B cell (primary cell): ENCODE results near the gene FOXO3. TPM values are rescaled to one million over a fixed set of nuclear protein-coding genes. Genes with fewer than 3 reads are reported as not detected.

Experiments used
- ATAC-seq: fragments of 200-7000 bp; cut with Tn5 transposase; one replicate; pipeline ENCODE4 v1.10.0; 2021; ENCODE audit warnings: low read depth, mild to moderate bottlenecking, moderate number of reproducible peaks, moderate library complexity
- CTCF ChIA-PET: fragments of 350-600 bp; sonication (Branson Sonifier 250); formaldehyde crosslinking; loops from one replicate; lab custom pipeline; 2021; ENCODE audit warnings: antibody characterized with exemption, inconsistent platforms; lab: Charles Lee
- POLR2A ChIA-PET: fragments of 350-600 bp; sonication (Branson Sonifier 250); formaldehyde crosslinking; loops from one replicate; lab custom pipeline; 2021; ENCODE audit warnings: antibody characterized with exemption; lab: Charles Lee
- DNase-seq: peaks from one replicate; pipeline ENCODE4 v3.0.0; 2013
- H2AFZ ChIP-seq: 2 replicates; pipeline ENCODE4 v1.6.1; 2012; ENCODE audit warnings: mild to moderate bottlenecking, low read depth, low read length; ENCODE audit not compliant: insufficient read depth, poor library complexity, severe bottlenecking
- H3K27ac ChIP-seq, 2 donors: 1 replicate in 1 of 2; 2 replicates in 1 of 2; pipeline ENCODE4 v1.5.1; 2012 to 2013; ENCODE audit warnings: low read length in 2 of 2, mild to moderate bottlenecking in 2 of 2, moderate library complexity in 1 of 2
- H3K27me3 ChIP-seq, 4 experiments: fragments of 200-600 bp in 1 of 4; sonication (generic) in 1 of 4; replicated peaks in 1 of 4; 1 replicate in 2 of 4; 2 replicates in 2 of 4; pipeline versions ENCODE4 v1.6.1 to v1.7.0; 2013 to 2016; ENCODE audit warnings: low read length in 3 of 4, mild to moderate bottlenecking in 2 of 4, mixed read lengths in 1 of 4, moderate library complexity in 1 of 4; ENCODE audit not compliant: insufficient read depth in 4 of 4, control insufficient read depth in 3 of 4; ENCODE audit errors: control extremely low read depth in 1 of 4
- H3K36me3 ChIP-seq, 2 experiments: replicated peaks in 1 of 2; 1 replicate in 1 of 2; 2 replicates in 1 of 2; pipeline versions ENCODE4 v1.6.1 to v1.7.1; 2013; ENCODE audit warnings: low read length in 1 of 2; ENCODE audit not compliant: insufficient read depth in 2 of 2, control insufficient read depth in 1 of 2; ENCODE audit errors: control extremely low read depth in 1 of 2, extremely low read depth in 1 of 2
- H3K4me1 ChIP-seq, 2 donors: fragments of 200-600 bp in 1 of 2; sonication (generic) in 1 of 2; 1 replicate in 1 of 2; 2 replicates in 1 of 2; pipeline versions ENCODE4 v1.5.1 to v1.6.1; 2013 to 2017; ENCODE audit warnings: low read length in 2 of 2; ENCODE audit not compliant: control insufficient read depth in 2 of 2, insufficient read depth in 2 of 2
- H3K4me2 ChIP-seq: replicated peaks from 2 replicates; pipeline ENCODE3; 2012; ENCODE audit warnings: mild to moderate bottlenecking, low read depth, low read length; ENCODE audit not compliant: poor library complexity, severe bottlenecking
- H3K4me3 ChIP-seq, 5 experiments: fragments of 200-600 bp in 1 of 5; sonication (generic) in 1 of 5; 1 replicate in 3 of 5; 2 replicates in 2 of 5; pipeline versions ENCODE4 v1.5.1 to v1.7.0; 2011 to 2016; ENCODE audit warnings: low read length in 4 of 5, mild to moderate bottlenecking in 4 of 5, low read depth in 2 of 5, control low read depth in 1 of 5, moderate library complexity in 1 of 5; ENCODE audit not compliant: insufficient read depth in 1 of 5; ENCODE audit errors: control extremely low read depth in 1 of 5, extremely low read depth in 1 of 5
- H3K79me2 ChIP-seq: fragments of 200-600 bp; sonication (generic); one replicate; pipeline ENCODE4 v1.6.0; 2016; ENCODE audit warnings: low read length; ENCODE audit not compliant: control insufficient read depth, insufficient read depth
- H3K9ac ChIP-seq: fragments of 200-600 bp; sonication (generic); 2 replicates; pipeline ENCODE4 v1.6.1; 2017; ENCODE audit warnings: mild to moderate bottlenecking, low read length, moderate library complexity
- H3K9me3 ChIP-seq, 3 donors: one replicate each; pipeline versions ENCODE4 v1.6.1 to v1.7.1; 2013; ENCODE audit warnings: low read length in 2 of 3; ENCODE audit not compliant: control insufficient read depth in 2 of 3, insufficient read depth in 1 of 3; ENCODE audit errors: control extremely low read depth in 1 of 3
- H4K20me1 ChIP-seq: 2 replicates; pipeline ENCODE4 v1.6.0; 2012; ENCODE audit warnings: mild to moderate bottlenecking, low read length; ENCODE audit not compliant: insufficient read depth, control insufficient read depth, poor library complexity, severe bottlenecking
- H3K27ac Mint-ChIP-seq: one replicate; pipeline ENCODE4 v1.8.0; 2021; ENCODE audit warnings: mixed read lengths
- H3K27me3 Mint-ChIP-seq: one replicate; pipeline ENCODE4 v1.8.0; 2021; ENCODE audit warnings: mixed read lengths
- H3K4me1 Mint-ChIP-seq: one replicate; pipeline ENCODE4 v1.8.0; 2021; ENCODE audit warnings: mixed read lengths
- H3K4me3 Mint-ChIP-seq: one replicate; pipeline ENCODE4 v1.8.0; 2021; ENCODE audit warnings: mixed read lengths
- H3K9me3 Mint-ChIP-seq: one replicate; pipeline ENCODE4 v1.8.0; 2022; ENCODE audit warnings: mixed read lengths; ENCODE audit not compliant: insufficient read depth
- EZH2 ChIP-seq: IDR thresholded peaks from 2 replicates; pipeline ENCODE4 v1.6.1; 2012; ENCODE audit warnings: borderline replicate concordance, low read depth, mild to moderate bottlenecking, moderate library complexity, low read length; ENCODE audit not compliant: insufficient read depth, poor library complexity, severe bottlenecking
- WGBS: methylation state at CpG from one replicate; pipeline ENCODE4 v1.1.5; 2013; ENCODE audit warnings: missing lambda C conversion rate; ENCODE audit not compliant: insufficient coverage; 5-methylcytosine and 5-hydroxymethylcytosine counted together
- intact Hi-C: fragments of 100-400 bp; cut with micrococcal nuclease; formaldehyde crosslinking; loops from one replicate; pipeline ENCODE4 v1.10.0; 2022
- polyA plus RNA-seq: library from polyadenylated mRNA; depleted of rRNA; stranded (reverse); fragments of >200 nt; gene quantifications from 2 replicates; pipeline ENCODE4 v1.2.3, GENCODE V29; 2012
- total RNA-seq, 2 donors: library from RNA; stranded (reverse); fragments of 120-200 nt in 1 of 2; gene quantifications; 1 replicate in 1 of 2; 2 replicates in 1 of 2; pipeline versions ENCODE4 v1.2.3 to v1.2.4, GENCODE V29; 2013 to 2022
- TF ChIP-seq, protein P1 (sequence below): fragments of 200-600 bp; IDR thresholded peaks from one replicate; pipeline ENCODE4 v1.8.0; 2022; ENCODE audit warnings: antibody characterized with exemption, mild to moderate bottlenecking

FOXO3 gene
- total and polyA plus RNA-seq, 2 donors (not counting 1 experiment from before 2014, with no cell fraction given) = 6.0 to 16.9 TPM

DNA sequence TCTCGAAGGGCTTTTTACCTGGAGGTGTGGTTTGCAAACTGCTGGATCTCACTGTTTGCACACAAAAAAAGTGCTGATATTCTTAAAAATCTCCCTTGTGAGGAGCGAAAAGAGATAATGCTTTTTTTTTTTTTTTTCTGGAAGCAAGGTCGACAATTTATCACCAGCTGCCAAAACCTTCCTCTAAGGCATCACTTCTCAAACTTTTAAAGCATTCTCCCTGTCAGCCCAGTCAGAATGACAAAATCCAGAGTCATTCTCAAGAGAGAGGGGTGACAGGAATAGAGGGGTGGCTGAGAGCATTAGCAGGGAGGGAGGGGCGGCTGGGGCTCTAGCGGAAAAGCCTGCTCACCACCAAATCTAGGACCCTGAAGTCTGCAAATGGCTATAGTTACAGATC lies 150.4 kb downstream of the FOXO3 start:
- CTCF ChIA-PET = no interaction called here
- DNase-seq = no peak
- POLR2A ChIA-PET = no interaction called here
- Histone ChIP-seq H4K20me1 (no peaks in the 10 kb centered on the region), H3K4me2 (no peak overlapping the region), H3K27ac (no peak overlapping the region), H3K36me3 (no peaks in the 10 kb centered on the region), H3K4me1 (no peaks in the 10 kb centered on the region), H3K9me3 (no peaks in the 10 kb centered on the region), H3K4me3 (no peak overlapping the region), H3K27me3 (no peaks in the 10 kb centered on the region), H3K79me2 (no peaks in the 10 kb centered on the region), H3K9ac (no peak overlapping the region), H2AFZ (no peak overlapping the region)
- no CpG with 5 or more reads among the region's 5 CpGs for WGBS
- Mint-ChIP-seq H3K9me3 (no peaks in the 10 kb centered on the region), H3K27ac (no peak overlapping the region), H3K4me3 (no peak overlapping the region), H3K27me3 (peaks cover 19% of the 10 kb centered on the region), H3K4me1 (no peaks in the 10 kb centered on the region)
- no peak for ATAC-seq
- TF ChIP-seq EZH2 = no peak
- TF ChIP-seq, protein P1, sequence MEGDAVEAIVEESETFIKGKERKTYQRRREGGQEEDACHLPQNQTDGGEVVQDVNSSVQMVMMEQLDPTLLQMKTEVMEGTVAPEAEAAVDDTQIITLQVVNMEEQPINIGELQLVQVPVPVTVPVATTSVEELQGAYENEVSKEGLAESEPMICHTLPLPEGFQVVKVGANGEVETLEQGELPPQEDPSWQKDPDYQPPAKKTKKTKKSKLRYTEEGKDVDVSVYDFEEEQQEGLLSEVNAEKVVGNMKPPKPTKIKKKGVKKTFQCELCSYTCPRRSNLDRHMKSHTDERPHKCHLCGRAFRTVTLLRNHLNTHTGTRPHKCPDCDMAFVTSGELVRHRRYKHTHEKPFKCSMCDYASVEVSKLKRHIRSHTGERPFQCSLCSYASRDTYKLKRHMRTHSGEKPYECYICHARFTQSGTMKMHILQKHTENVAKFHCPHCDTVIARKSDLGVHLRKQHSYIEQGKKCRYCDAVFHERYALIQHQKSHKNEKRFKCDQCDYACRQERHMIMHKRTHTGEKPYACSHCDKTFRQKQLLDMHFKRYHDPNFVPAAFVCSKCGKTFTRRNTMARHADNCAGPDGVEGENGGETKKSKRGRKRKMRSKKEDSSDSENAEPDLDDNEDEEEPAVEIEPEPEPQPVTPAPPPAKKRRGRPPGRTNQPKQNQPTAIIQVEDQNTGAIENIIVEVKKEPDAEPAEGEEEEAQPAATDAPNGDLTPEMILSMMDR = no peak
- intact Hi-C loops = no loop called here

DNA sequence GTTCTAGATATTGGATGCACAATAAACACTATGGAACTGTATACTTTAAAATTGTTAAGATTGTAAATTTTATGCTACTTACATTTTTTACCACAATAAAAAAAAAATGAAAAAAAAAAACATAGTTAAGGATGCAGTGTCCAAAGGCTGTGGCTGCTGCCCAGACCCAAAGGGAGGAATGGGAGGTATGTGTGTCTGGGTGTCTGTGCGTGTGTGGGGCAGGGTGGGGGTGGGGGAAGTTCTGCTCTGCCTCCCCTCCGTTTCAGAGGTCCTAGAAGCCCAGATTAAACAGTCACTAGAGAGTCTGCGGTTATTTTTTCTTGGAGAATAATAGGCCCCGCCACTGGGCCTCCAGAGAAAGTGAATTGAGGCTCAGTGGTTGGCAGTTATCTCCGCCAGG lies 151.1 kb downstream of the FOXO3 start:
- H3K4me3 Mint-ChIP-seq = no peak overlapping the region
- H3K27ac ChIP-seq = no peak overlapping the region
- TF ChIP-seq, protein P1 = no peak
- no peak for TF ChIP-seq EZH2
- no peaks in the 10 kb centered on the region for H3K79me2 ChIP-seq
- H3K4me1 Mint-ChIP-seq = no peaks in the 10 kb centered on the region
- ChIA-PET CTCF (no interaction called here), POLR2A (no interaction called here)
- peaks cover 0 to 1% (median 0%) of the 10 kb centered on the region in 3 donors for H3K9me3 ChIP-seq
- no peaks in the 10 kb centered on the region for H3K4me1 ChIP-seq
- H4K20me1 ChIP-seq = no peaks in the 10 kb centered on the region
- H3K9ac ChIP-seq = no peak overlapping the region
- H3K36me3 ChIP-seq = no peaks in the 10 kb centered on the region
- intact Hi-C loops = no loop called here
- WGBS = 83% methylated on average over 3 of the region's 5 CpGs
- H3K27me3 Mint-ChIP-seq = peaks cover 19% of the 10 kb centered on the region
- H3K9me3 Mint-ChIP-seq = no peaks in the 10 kb centered on the region
- DNase-seq = no peak
- no peak overlapping the region for H3K4me3 ChIP-seq
- no peak overlapping the region for H2AFZ ChIP-seq
- no peaks in the 10 kb centered on the region for H3K27me3 ChIP-seq
- ATAC-seq = no peak
- H3K4me2 ChIP-seq = no peak overlapping the region
- H3K27ac Mint-ChIP-seq = no peak overlapping the region
